ENCODE results near the gene CPEB3. TPM values are rescaled to one million over a fixed set of nuclear protein-coding genes. Genes with fewer than 3 reads are reported as not detected.

Gene CPEB3
- total RNA-seq, 1 donor from 2014 or later, result 13.6 TPM

DNA sequence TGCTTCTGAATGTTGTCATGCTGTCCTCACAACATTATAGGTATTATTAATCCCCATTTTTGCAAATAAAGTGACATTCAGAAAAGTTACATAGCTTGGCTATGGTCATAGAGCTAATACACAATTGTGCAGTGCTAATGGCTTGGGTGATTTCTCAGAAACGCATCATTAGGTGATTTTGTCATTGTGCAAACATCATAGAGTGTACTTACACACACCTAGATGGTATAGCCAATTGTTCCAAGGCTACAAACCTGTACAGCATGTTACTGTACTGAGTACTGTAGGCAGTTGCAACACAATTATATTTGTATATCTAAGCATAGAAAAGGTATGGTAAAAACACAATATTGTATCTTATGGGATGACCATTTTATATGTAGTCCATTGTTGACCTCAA is 276.3 kb downstream of the CPEB3 start:
- intact Hi-C loops (cut with micrococcal nuclease), result no loop called here
- H3K36me3 ChIP-seq, result peaks cover 82% of the 10 kb centered on the region

DNA sequence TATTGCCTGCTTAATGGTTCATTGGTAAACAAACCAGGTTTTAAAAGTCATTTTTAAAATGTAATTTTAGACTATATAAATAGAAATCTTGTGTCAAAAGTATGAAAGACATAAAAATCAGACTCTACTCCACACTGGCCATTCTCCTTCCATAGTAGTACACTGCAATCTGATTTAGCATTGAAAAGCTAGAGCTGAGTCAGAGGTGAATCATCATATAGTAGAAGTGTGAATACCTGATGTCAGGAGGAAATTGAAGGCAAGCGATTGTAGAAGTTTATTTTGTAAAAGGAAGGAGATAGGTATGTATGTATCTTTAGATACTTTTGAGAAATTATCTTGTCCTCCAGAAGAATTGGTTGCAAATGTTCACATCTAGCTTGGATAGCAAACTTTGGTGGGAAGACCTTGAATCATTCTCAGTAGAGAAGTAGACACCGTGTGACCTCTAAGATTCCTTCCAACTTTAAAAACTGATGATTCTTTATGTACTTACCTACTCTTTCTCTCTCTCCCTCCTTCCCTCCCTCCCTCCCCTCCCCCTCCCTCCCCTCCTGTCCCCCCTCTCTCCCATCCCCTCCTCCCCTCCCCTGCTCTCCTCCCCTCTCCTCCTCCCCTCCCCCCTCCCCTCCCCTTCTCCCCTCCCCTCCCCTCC is 279.2 kb downstream of the CPEB3 start:
- Histone ChIP-seq H3K36me3 (peaks cover 69% of the 10 kb centered on the region), H3K27me3 (ENCODE audit: low read depth) (no peaks in the 10 kb centered on the region)
- TF ChIP-seq, protein P1, sequence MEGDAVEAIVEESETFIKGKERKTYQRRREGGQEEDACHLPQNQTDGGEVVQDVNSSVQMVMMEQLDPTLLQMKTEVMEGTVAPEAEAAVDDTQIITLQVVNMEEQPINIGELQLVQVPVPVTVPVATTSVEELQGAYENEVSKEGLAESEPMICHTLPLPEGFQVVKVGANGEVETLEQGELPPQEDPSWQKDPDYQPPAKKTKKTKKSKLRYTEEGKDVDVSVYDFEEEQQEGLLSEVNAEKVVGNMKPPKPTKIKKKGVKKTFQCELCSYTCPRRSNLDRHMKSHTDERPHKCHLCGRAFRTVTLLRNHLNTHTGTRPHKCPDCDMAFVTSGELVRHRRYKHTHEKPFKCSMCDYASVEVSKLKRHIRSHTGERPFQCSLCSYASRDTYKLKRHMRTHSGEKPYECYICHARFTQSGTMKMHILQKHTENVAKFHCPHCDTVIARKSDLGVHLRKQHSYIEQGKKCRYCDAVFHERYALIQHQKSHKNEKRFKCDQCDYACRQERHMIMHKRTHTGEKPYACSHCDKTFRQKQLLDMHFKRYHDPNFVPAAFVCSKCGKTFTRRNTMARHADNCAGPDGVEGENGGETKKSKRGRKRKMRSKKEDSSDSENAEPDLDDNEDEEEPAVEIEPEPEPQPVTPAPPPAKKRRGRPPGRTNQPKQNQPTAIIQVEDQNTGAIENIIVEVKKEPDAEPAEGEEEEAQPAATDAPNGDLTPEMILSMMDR (IDR thresholded peaks at IDR 0.05; ENCODE audit: borderline replicate concordance), result no peak

More for the DNA sequence above, 276.3 kb downstream of the CPEB3 start:
- Histone ChIP-seq H3K27me3 (ENCODE audit: low read depth) (no peaks in the 10 kb centered on the region), H3K4me1 (no peaks in the 10 kb centered on the region), H3K4me3 (no peak overlapping the region), H3K27ac (replicated peaks) (no peak overlapping the region), H3K9me3 (replicated peaks) (no peaks in the 10 kb centered on the region)
- DNase-seq, result no peak
- TF ChIP-seq, protein P1 (IDR thresholded peaks at IDR 0.05; ENCODE audit: borderline replicate concordance), result no peak

DNA sequence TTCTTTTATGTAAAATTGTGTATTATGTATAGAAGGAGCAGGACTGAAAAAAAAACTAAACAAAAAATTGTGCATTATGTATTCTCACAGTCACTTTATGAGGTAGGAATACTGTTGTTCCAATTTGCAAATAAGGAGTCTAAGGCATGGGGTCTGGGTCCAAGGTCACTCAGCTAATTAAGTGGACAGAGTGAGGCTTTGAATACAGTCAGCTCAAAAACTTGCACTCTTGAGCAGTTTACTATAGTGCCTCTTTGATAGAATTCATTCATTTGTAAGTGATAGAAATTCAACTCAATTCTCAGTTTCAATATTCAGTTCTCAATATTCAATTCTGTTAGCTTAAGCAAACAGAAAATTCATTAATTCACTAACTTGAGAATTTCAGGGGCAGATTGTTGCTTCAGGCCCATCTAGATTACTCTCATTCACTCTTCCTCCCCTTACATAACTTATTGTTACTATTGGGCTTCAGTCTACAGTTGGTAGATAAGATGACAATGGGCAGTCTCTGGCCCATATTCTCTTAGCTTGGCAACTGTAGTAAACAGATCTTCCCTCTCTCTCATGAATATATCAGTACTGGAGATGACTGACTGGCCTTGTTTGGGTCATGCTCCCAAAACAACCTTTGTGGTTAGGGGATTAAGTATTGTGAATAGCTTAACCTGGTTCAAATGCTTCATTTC is 280.7 kb downstream of the CPEB3 start:
- H3K9me3 ChIP-seq (replicated peaks), result peaks cover under 1% of the 10 kb centered on the region
- no peaks in the 10 kb centered on the region for H3K27me3 ChIP-seq (ENCODE audit: low read depth)
- DNase-seq, result no peak
- intact Hi-C loops (cut with micrococcal nuclease), result no loop called here
- no peak overlapping the region for H3K27ac ChIP-seq (replicated peaks)
- peaks cover 70% of the 10 kb centered on the region for H3K36me3 ChIP-seq
- H3K4me1 ChIP-seq, result no peaks in the 10 kb centered on the region
- no peak overlapping the region for H3K4me3 ChIP-seq
- TF ChIP-seq, protein P1 (IDR thresholded peaks at IDR 0.05; ENCODE audit: borderline replicate concordance), result no peak

More for the DNA sequence above, 279.2 kb downstream of the CPEB3 start:
- no peak for DNase-seq
- H3K4me1 ChIP-seq, result no peaks in the 10 kb centered on the region
- no peaks in the 10 kb centered on the region for H3K9me3 ChIP-seq (replicated peaks)
- intact Hi-C loops (cut with micrococcal nuclease), result no loop called here
- H3K27ac ChIP-seq (replicated peaks), result no peak overlapping the region
- no peak overlapping the region for H3K4me3 ChIP-seq

DNA sequence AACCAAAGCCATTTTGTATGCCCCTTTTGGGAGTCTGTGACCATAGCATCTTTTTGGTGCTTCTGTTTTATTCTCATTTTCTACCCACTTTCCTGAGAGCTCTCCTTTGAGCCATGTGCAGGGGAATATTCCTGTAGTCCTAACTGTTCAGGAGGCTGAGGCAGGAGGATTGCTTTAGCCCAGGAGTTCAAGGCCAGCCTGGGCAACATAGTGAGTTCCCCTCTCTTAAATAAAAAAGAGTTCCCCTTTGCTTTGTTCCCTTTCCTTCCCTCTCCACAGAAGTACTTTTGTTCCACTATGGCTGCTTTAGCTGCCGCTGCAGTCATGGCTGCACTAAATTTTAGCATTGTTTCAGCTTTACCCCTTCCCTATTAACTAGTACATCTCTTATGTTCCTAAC is 281.4 kb downstream of the CPEB3 start:
- H3K27ac ChIP-seq (replicated peaks), result no peak overlapping the region
- no peaks in the 10 kb centered on the region for H3K4me1 ChIP-seq
- peaks cover 7% of the 10 kb centered on the region for H3K9me3 ChIP-seq (replicated peaks)
- TF ChIP-seq, protein P1 (IDR thresholded peaks at IDR 0.05; ENCODE audit: borderline replicate concordance), result no peak
- no peak overlapping the region for H3K4me3 ChIP-seq
- intact Hi-C loops (cut with micrococcal nuclease), result no loop called here
- no peaks in the 10 kb centered on the region for H3K27me3 ChIP-seq (ENCODE audit: low read depth)
- no peak for DNase-seq
- H3K36me3 ChIP-seq, result peaks cover 70% of the 10 kb centered on the region

DNA sequence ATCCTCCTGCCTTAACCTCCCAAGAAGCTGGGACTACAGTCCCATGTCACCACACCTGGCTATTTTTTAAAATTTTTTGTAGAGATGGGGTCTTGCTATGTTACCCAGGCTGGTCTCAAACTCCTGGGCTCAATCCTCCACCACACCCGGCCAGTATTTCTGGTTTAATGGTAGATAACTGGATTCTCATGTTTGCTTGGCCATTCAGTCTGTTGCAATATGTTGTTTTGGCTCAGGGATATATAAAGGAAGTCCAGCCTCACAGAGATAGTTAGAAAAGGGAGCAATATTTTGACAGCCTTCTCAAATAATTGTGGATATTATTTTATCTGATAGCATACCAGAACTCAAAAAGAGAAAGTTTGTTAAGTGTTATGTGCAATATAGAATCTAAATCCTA is 284.9 kb downstream of the CPEB3 start:
- no peak overlapping the region for H3K4me3 ChIP-seq
- intact Hi-C loops (cut with micrococcal nuclease), result no loop called here
- H3K4me1 ChIP-seq, result no peaks in the 10 kb centered on the region
- no peak for DNase-seq
- no peak overlapping the region for H3K27ac ChIP-seq (replicated peaks)
- TF ChIP-seq, protein P1 (IDR thresholded peaks at IDR 0.05; ENCODE audit: borderline replicate concordance), result no peak
- peaks cover 12% of the 10 kb centered on the region for H3K9me3 ChIP-seq (replicated peaks)
- peaks cover 68% of the 10 kb centered on the region for H3K36me3 ChIP-seq
- no peaks in the 10 kb centered on the region for H3K27me3 ChIP-seq (ENCODE audit: low read depth)

Measured in left ventricle myocardium inferior (tissue), 1 donor.